Testis (tissue), 5 donors: ENCODE measurements around the gene PLCH2. TPM values are rescaled to one million over a fixed set of nuclear protein-coding genes. Genes with fewer than 3 reads are reported as not detected.

Experiments used
- DNase-seq: peaks from one replicate; pipeline ENCODE4 v3.0.0-alpha.2; 2019
- H3K27ac ChIP-seq, 2 donors: fragments of 200-600 bp; sonication (generic); one replicate each; pipeline ENCODE4 v1.5.1; 2019
- H3K27me3 ChIP-seq: fragments of 200-600 bp; sonication (generic); one replicate; pipeline ENCODE4 v1.5.1; 2019
- H3K36me3 ChIP-seq: fragments of 200-600 bp; sonication (generic); one replicate; pipeline ENCODE4 v1.5.1; 2017; ENCODE audit warnings: low read depth; ENCODE audit errors: missing control alignments
- H3K4me1 ChIP-seq: fragments of 200-600 bp; sonication (generic); one replicate; pipeline ENCODE4 v1.5.1; 2019
- H3K4me3 ChIP-seq, 2 donors: fragments of 200-600 bp; sonication (generic); one replicate each; pipeline ENCODE4 v1.5.1; 2017 to 2019
- H3K9me3 ChIP-seq: fragments of 200-600 bp; sonication (generic); one replicate; pipeline ENCODE4 v1.5.1; 2017
- CTCF ChIP-seq, 3 experiments: fragments of 450-650 bp in 2 of 3; fragments of 200-600 bp in 1 of 3; sonication (generic) in 1 of 3; IDR thresholded peaks; one replicate each; pipeline ENCODE4 v1.5.1; 2016 to 2019; ENCODE audit warnings: antibody characterized with exemption in 3 of 3, mild to moderate bottlenecking in 2 of 3, moderate library complexity in 1 of 3
- POLR2A ChIP-seq: fragments of 450-650 bp; IDR thresholded peaks from one replicate; pipeline ENCODE4 v1.6.1; 2017; ENCODE audit warnings: antibody characterized with exemption, mild to moderate bottlenecking, moderate library complexity
- WGBS, 2 donors: methylation state at CpG; one replicate each; pipeline ENCODE4 v1.1.5; 2018; 5-methylcytosine and 5-hydroxymethylcytosine counted together
- intact Hi-C: fragments of 100-400 bp; cut with DNase I; formaldehyde crosslinking; loops from one replicate; pipeline ENCODE4 v1.15.1; 2023; ENCODE audit warnings: low total_unique reads
- long read RNA-seq, 2 donors: transcript quantifications; one replicate each; lab custom pipeline, GENCODE V29; 2026
- polyA plus RNA-seq: library from polyadenylated mRNA; stranded (reverse); fragments of 350-450 nt; fragmentation: Illumina TruSeq; extraction: RNeasy Lipid Tissue Mini Kit (QIAGEN cat#74804); gene quantifications from one replicate; pipeline ENCODE4 v1.2.3, GENCODE V29; 2014; ENCODE audit warnings: low read depth, low replicate concordance; ENCODE audit not compliant: insufficient read depth
- total RNA-seq, 2 donors: library from RNA; depleted of rRNA; stranded (reverse); fragments of >200 nt; gene quantifications; one replicate each; pipeline ENCODE4 v1.2.3, GENCODE V29; 2016

Gene PLCH2
- 1 to 10 TPM; 5.7 to 6.5 TPM for total RNA-seq
- 2.7 TPM for polyA plus RNA-seq
- long read RNA-seq, donor 1, partial matches to known transcripts, result 16 of 21 reads
- long read RNA-seq, donor 1, other reads (novel, unspliced or antisense), result 5 of 21 reads
- long read RNA-seq, donor 2, partial matches to known transcripts, result 5 of 5 reads
- long read RNA-seq, donor 2, other reads (novel, unspliced or antisense), result 0 of 5 reads

- H3K27me3 ChIP-seq, result no peaks in the 10 kb centered on the region
- H3K4me3 ChIP-seq, result no peak within 1 kb of the TSS
- H3K27ac ChIP-seq, result peak within 1 kb of the TSS; percentile 60 to 79
- no peaks in the 10 kb centered on the region for H3K9me3 ChIP-seq
- intact Hi-C loops, result no loop called here
- TF ChIP-seq POLR2A (no peak), CTCF (IDR thresholded peaks at IDR 0.05) (no peak)
- WGBS, 2 donors, result 90 to 93% methylated on average over 4 to 33 of the region's 34 CpGs
- H3K36me3 ChIP-seq, result no peaks in the 10 kb centered on the region
- H3K4me1 ChIP-seq, result peaks cover 30% of the 10 kb centered on the region
- DNase-seq, result no peak
These were observed at the start of gene PLCH2 for GRCh38 chr1:2476061-2476999. Gene PLCH2, plus strand, starts transcription at chr1:2476289. Its CDS starts 300 bp downstream, at chr1:2476589.

- Histone ChIP-seq H3K27me3 (no peaks in the 10 kb centered on the region), H3K4me3 (no peak overlapping the region), H3K4me1 (no peaks in the 10 kb centered on the region), H3K27ac (no peak overlapping the region), H3K9me3 (no peaks in the 10 kb centered on the region), H3K36me3 (no peaks in the 10 kb centered on the region)
- TF ChIP-seq CTCF (IDR thresholded peaks at IDR 0.05) (no peak), POLR2A (no peak)
- DNase-seq, result no peak
- intact Hi-C loops, result no loop called here
- 48 to 69% methylated on average over 4 to 12 of the region's 18 CpGs for WGBS, 2 donors
These were observed 49.5 kb upstream of the PLCH2 start for GRCh38 chr1:2426540-2426939.

- 86 to 100% methylated on average over 6 to 18 of the region's 18 CpGs for whole genome bisulfite sequencing, 2 donors
- DNase-seq, result no peak
- intact Hi-C loops, result no loop called here
- Histone ChIP-seq H3K27ac (no peak overlapping the region), H3K9me3 (no peaks in the 10 kb centered on the region), H3K27me3 (no peaks in the 10 kb centered on the region), H3K4me1 (no peaks in the 10 kb centered on the region), H3K4me3 (no peak overlapping the region), H3K36me3 (no peaks in the 10 kb centered on the region)
- TF ChIP-seq CTCF (IDR thresholded peaks at IDR 0.05) (no peak), POLR2A (no peak)
These were observed 49.0 kb upstream of the PLCH2 start for GRCh38 chr1:2427051-2427450.

- TF ChIP-seq POLR2A (no peak), CTCF (IDR thresholded peaks at IDR 0.05) (no peak)
- intact Hi-C loops, result no loop called here
- Histone ChIP-seq H3K36me3 (no peaks in the 10 kb centered on the region), H3K9me3 (no peaks in the 10 kb centered on the region), H3K4me3 (no peak overlapping the region), H3K27ac (no peak overlapping the region), H3K4me1 (no peaks in the 10 kb centered on the region), H3K27me3 (no peaks in the 10 kb centered on the region)
- DNase-seq, result no peak
- 60 to 90% methylated on average over 4 to 10 of the region's 10 CpGs for WGBS, 2 donors
These were observed 48.1 kb upstream of the PLCH2 start for GRCh38 chr1:2427976-2428375.
